ENCODE measurements around the gene MYOM1.
A peak's percentile ranks its signal among the peaks of the same experiment; 100 is the strongest.

MYOM1 gene

GRCh38 chr18:3147935-3148554 lies 71.7 kb downstream of the MYOM1 start:
- DNase-seq: no peak

GRCh38 chr18:3140986-3141639 lies 78.7 kb downstream of the MYOM1 start:
- DNase-seq: no peak

GRCh38 chr18:3140342-3140741 lies 79.4 kb downstream of the MYOM1 start:
- DNase-seq: no peak

DNA sequence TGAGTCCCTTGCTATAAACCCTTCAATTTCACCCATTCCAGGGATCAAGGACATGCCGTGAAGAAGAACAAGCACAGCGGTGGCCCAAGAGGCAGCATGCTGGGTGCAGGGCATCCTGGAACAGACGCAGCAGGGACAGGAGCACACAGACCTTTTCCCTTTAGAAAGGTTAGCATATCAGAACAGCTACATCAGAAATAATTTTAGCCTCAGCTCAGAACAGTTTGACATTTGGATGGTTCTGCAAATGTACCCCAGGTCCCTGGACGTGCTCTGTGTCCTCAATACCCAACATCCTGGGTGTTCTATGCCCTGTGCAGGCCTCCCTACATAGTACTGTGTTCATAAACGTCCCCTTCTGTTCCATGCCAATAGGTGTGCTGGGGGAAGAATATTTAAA lies 80.4 kb downstream of the MYOM1 start:
- no peak for DNase-seq

DNA sequence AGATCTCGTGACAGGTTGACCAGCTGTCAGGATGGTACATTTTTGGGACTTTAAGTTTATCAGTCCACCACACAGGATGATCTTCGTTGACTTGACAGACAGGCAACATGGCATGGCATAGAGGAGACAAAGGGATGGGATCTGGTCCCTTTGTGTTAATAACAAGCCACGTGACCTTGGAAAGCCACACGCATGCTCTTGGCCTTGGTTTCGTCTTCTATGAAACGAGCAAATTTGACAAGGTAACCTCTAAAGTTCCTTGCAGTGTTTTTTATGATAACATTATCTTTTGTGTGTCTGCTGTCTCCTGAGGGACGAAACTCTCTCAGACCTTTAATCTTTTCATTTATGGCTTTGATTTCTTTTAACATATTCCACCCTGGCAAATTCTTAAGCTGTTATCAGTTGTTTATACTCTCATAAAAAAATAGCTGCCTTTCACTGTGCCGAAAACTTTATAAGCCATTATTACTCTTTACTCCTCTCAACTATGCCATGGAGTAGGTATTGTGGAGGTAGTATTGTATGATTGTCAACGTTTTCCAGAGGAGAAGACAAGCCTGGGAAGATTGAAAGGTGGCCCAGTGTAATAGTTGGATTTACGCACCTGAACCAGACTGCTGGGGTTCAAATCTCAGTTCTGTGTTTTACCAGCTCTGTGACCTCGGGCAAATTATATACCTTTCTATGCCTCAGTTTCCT lies 81.3 kb downstream of the MYOM1 start:
- DNase-seq: no peak

DNA sequence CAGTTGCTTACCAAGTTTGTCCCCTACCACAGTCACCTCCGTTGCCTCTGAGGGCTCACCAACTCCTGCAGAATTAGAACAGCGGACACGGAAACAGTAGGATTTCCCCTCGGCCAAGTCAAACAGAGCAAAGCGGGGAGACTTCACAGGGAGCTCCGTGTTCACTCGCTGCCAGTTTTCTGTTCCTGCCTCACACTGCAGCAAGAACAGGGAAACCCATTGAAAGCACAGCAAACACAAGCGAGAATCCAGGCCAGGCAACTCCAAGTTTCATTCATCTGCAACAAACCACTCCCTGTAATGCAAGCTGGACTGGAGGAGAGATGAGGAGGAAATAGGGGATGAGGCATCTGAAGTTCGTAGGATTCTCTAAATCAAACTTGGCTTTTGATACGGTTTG lies 84.2 kb downstream of the MYOM1 start:
- no peak for DNase-seq

DNA sequence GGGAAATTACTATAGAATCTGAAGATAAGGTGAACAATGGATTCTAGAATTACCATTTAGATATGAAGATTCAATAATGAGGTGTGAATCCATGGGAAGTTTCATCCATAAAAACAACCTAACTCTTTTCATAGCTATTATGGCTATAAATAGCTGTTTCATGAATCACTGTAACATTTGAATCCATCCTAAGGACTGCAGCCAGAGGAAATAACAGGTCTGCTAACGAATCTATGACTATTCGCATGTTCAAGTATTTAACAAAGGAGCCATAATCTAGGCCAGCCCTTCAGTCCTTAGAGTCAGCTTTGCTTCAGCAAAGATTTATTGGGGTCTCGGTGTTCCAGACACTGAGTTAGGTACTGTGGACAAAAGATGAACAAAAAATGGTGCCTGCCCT lies 87.1 kb downstream of the MYOM1 start:
- no peak for DNase-seq

GRCh38 chr18:3130344-3130743 lies 89.4 kb downstream of the MYOM1 start:
- DNase-seq: no peak

DNA sequence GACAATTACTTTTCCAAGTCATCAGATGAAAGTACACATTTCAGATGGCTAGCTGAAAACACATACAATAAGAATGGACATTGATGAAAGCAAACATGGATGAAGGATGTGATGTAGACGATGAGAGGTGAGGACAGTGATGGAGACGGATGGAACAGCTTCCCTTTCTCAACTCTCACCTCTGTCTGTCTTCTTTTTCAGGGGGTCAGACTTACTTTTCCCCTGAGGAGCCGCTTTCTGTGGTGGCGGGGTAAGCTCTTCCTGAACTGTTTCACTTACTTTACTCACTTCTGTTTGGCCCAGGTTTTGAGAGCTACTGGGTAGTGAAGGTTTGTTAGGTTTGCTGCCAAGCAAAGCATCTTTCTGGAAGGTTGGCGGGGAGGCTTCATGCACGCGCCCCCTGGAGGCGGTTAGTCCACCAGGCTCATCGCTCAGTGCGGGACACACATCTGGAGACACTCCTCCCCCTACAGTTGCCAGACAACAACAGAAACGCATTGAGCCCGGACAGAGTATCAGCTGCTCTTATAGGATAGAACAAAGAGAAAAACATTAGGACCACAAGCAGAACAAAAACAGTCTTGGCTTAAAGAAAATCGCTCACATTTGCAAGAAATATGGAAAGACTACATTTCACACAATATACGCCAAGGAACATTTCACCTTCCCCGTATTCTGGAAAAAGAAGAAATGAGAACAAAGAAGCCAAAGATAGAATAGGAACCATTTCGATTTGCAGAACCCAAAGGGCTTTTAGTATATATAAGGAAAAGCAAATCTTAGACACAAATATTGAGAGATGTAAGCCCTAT lies 90.5 kb downstream of the MYOM1 start:
- DNase-seq: peak; percentile 88

GRCh38 chr18:3126457-3127097 lies 93.2 kb downstream of the MYOM1 start:
- no peak for DNase-seq

DNA sequence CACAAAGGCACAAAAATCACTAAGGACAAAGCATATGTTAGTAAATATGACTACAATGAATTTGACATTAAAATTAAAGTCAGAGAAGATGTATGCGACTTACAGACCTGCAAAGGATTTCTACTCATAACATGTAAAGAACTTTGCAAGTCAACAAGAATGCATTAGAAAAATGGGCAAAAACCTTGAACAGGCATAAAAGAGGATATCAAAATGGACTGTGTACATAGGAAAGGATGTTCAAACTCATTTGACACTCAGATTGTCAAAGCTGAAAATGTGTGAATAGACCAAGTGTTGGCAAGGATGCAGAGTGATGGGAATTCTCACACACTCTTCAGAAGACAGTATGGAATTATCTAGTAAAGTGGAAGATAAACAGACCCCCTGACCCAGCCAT lies 94.9 kb downstream of the MYOM1 start:
- no peak for DNase-seq

- DNase-seq: no peak
Measured at GRCh38 chr18:3122851-3123250, 96.9 kb downstream of the MYOM1 start.

DNA sequence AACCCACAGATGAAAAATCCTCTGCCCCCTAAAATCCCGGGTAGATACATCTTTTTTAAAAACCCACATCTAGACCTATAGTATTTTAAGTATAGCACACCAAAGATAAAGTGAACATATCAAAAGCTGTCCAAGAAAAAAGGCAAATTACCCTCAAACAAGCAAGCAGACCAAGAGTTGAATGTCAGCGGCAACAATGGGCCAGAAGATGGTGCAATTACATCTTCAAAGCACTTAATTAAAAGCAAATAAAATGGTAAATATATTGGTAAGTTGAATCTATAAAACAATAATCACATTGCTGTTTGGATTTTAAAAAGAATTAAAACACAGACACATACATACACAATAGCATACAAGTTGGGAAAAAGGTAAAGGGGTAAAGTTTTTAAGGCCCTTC lies 98.5 kb downstream of the MYOM1 start:
- DNase-seq: no peak

- no peak for DNase-seq
Measured at GRCh38 chr18:3120356-3120755, 99.4 kb downstream of the MYOM1 start.

GRCh38 chr18:3119401-3120341 lies 100.1 kb downstream of the MYOM1 start:
- DNase-seq: peak; percentile 18

DNA sequence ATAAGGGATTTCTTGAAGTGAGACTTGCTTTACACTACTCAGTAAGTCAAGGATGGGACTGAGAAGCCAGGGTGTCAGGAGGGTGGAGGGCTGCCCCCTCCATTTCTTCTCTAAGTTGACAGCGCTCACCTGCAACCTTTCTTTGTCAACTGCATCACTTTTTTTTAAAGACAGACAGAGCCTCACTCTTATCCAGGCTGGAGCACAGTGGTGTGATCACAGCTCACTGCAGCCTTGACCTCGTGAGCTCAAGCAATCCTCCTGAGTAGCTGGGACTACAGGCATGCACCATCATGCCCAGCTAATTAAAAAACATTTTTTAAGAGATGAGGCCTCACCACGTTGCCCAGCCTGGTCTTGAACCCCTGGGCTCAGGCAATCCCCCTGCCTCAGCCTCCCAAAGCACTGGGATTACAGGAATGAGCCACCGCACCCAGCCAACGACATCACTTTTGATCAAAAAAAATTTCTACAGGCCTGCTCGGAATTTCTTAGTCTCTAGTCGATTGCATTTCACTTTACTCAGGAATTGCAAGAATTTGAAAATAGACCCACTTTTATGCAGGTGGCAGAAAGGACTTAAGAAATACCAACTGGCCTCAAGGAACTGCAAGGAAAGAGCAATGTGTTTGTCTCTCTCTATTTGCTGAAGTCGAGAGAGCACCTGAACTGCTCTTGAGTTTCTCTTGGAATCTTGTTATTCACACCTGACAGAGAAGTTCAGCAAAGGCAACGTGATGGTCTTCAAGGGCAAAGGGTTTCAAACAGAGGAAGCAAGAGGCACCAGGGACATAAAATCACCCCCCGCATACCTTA lies 101.4 kb downstream of the MYOM1 start:
- no peak for DNase-seq

- DNase-seq: peak; percentile 31
Measured at GRCh38 chr18:3117493-3118192, 102.1 kb downstream of the MYOM1 start.

DNA sequence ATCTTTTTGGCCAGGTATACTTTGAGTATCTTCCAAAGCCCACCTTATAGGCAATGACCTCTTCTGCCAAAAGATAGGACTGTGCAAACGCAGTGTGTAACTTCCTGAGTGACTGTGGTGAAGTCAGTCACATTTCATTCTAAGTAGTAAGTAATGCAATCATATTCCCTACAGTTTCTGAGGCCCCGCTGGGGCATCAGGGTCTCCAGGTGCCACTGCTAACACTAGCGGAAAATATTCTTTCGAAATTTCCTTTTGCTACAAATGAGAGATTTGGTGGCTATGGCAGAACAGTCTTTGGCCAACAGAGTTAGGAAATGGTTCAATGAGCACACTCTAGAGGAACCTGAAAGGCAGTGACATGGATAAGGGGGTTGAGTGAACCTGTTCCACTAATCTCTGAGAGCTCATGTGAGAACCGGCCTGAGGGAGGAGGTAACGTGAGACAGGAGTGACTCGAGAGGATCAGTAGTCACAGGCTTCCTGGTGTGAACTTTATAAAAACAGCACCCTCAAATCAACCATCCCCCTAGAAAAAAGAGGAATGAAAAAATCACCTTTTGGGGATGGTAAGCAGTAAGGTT lies 104.2 kb downstream of the MYOM1 start:
- DNase-seq: peak; percentile 15

DNA sequence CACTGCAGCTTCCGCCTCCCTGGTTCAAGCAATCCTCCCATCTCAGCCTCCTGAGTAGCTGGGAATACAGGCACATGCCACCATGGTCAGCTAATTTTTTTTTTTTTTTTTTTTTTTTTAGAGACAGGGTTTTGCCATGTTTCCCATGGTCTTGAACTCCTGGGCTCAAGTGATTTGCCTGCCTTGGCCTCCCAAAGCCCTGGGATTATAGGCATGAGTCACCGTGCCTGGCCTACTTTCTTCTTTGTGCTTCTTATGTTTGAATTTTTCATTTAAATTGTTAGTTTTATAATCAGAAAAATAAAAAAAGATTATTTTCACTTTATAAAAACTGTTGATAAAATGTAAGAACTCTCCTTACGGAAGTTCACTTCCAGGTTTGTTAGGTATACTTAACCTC lies 105.3 kb downstream of the MYOM1 start:
- DNase-seq: no peak

DNA sequence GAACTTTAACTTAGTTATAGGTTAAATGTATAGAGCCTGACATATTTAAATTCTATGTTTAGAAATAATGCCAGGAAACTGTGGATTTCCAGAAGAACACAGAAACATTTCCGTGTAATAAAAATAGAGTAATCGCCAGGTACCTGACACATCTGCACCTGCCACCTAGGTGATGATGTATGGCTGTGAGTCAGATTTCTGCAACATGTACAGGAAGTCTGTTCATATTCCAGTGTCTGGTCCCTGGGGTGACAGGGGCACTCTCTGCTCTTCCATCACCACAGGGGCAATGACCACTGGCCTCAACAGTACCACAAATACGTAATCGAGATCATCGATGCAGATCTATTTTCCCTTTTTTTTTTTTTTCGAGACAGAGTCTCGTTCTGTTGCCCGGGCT lies 105.7 kb downstream of the MYOM1 start:
- DNase-seq: peak; percentile 63
